ENCODE measurements around the gene PLXNC1.

The PLXNC1 gene

GRCh38 chr12:94147991-94148738, at the start of gene PLXNC1:
PLXNC1 (plus strand) TSS chr12:94148577; CDS start chr12:94148972, 395 bp downstream.
- peak; percentile 84 for DNase-seq (ENCODE audit: low spot score)

DNA sequence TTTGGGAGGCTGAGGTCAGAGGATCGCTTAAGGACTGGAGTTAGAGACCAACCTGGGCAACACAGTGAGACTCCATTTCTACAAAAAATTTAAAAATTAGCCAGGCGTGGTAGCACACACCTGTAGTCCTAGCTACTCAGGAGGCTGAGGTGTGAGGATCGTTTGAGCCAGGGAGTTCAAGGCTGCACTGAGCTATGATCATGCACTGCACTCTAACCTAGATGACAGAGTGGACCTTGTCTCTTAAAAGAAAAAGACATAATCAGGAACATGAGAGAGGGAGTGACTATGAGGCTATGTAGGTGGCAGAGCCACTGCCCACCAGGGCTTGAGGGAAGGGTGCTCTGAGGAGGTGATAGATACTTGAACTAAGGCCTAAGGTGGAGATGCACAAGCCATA, 49.2 kb upstream of the PLXNC1 start:
- no peak for DNase-seq (ENCODE audit: low spot score)

DNA sequence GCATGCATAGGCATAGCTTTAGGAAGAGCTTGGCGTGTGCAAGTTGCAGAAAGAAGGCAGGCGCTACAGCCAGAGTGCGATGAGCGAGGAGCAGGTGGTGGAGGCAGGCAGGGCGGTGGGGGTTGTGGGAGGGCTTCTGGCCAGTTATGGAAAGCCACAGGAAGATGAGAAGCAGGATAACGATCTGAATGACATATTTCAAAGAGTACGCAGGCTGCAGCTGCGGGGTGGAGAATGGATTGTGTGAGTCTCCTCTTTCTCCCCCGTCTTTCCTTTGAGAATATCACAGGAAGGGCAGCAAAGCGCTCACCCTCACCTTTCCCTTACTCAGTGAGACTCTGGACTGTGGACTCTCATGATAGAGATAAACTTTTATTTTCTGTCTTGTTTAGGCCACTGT, 48.7 kb upstream of the PLXNC1 start:
- no peak for DNase-seq (ENCODE audit: low spot score)

DNA sequence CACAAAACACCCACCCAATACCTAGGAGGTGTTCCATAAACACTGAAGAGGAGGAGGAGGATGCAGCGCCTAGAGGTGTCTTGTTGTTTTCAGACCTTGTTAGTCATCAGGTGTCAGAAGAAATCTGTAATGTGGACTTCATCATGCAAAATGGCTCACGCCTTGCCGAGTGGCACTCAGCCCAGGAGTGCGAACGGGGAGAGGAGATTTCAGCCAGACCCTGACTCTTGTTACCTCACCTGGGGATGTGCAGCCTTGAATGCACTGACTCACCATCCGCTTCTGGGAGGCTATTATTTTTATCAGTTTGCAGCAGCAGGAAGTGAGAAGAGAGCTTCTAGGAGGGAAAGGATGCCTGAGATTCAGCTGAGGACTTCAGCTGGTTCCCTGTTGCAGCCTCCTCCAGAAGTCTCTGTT, 48.2 kb upstream of the PLXNC1 start:
- DNase-seq (ENCODE audit: low spot score), result no peak

GRCh38 chr12:94100990-94101737, 47.2 kb upstream of the PLXNC1 start:
- peak; percentile 92 for DNase-seq (ENCODE audit: low spot score)

DNA sequence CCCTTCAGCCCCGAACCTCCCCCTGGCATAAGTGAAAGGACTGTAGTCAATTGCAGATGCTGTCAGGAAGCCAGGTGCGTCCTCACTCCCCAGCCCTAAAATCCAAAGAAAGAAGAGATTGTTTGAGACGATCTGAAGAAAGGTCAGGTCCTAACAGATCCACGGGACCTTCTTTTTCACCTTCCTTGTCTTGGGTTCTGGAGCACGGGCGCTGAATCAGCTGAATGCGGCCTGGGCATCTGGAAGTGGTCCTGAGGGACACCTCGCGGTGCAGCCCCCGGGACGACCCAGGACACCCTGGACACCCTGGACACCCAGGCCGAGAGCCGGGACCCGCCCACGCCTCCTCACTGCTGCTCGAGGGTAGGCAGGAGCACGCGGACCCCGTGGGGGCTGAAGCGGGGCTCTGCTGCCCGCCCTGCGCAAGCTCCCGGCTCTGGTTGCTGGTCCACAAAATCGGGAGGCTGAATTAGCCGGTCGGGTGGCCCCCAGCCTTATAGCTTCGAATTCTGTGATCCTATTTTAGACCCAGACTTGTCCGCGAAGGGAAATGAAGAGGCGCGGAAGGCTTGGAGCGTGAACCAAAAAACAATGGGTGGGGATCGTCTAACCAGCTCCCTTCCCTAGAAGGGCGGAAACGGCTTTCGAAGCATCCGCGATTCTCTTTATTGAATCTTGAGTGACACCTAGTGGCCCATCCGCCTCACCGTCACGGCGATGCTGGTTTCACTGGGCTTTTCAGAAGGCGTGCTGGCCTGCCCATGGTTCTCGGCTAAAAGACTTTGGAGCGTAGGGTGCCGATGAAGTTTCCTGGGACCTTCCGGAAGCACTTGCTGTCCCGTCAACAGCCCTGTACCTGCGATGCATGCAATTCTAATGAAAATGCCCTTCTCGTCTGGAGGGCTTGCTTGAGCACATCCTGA, 46.4 kb upstream of the PLXNC1 start:
- peak; percentile 91 for DNase-seq (ENCODE audit: low spot score)

DNA sequence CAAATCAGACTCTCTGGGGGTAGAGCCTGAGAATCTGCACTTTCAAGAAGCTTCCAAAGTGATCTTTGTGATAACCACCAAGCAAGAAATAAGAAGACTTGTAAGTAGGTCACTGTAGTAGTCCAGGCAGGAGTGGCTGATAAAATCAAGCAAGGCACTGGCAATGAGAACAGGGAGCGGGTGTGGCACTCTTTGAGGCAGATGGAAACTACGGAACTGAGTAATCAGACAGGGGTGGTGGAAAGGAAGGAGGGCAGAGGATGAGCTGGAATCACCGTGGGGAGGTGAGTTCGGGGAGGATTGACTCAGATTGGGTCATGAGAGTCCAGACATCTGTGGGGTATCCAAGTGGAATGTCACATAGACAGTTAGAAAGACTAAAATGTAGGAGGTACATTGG, 44.4 kb upstream of the PLXNC1 start:
- no peak for DNase-seq (ENCODE audit: low spot score)

- DNase-seq (ENCODE audit: low spot score), result no peak
These were observed 40.5 kb upstream of the PLXNC1 start for GRCh38 chr12:94107910-94108309.

DNA sequence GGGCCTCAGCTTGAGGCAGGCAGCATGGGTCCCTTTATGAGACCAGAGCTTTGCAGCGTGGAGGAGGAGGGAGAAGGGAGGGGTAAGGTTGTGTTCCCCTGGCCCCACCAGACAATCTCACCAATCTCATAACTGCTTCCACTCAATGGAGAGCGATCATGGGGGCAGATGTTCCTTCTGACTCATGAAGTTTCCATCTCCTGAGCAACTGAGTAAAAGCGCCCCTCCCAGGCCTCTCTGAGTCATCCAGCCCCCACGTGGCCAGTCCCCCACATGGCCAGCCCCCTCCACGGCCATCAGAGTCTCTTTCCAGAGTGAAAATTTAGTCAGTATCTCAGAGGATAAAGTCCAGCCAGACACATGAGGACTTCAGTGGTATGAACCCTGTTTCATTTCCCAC, 39.2 kb upstream of the PLXNC1 start:
- no peak for DNase-seq (ENCODE audit: low spot score)

GRCh38 chr12:94110258-94110657, 38.1 kb upstream of the PLXNC1 start:
- DNase-seq (ENCODE audit: low spot score), result no peak

GRCh38 chr12:94111302-94111701, 37.1 kb upstream of the PLXNC1 start:
- DNase-seq (ENCODE audit: low spot score), result no peak

- DNase-seq (ENCODE audit: low spot score), result no peak
These were observed 36.3 kb upstream of the PLXNC1 start for GRCh38 chr12:94112121-94112520.

DNA sequence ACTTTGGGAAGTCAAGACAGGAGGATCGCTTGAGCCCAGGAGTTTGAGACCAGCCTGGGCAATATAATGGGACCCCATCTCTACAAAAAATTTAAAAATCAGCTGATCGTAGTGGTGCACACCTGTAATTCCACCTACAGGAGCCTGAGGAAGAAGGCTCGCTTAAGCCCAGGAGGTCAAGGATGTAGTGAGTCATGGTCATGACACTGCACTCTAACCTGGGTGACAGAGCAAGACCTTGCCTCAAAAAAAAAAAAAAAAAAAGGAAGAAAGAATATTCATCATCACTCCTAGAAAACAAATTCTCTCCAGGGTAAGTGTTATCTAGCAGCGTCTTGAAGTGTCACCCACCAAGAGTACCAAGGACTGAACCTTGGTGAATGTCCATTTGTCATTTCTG, 34.2 kb upstream of the PLXNC1 start:
- DNase-seq (ENCODE audit: low spot score), result no peak

- DNase-seq (ENCODE audit: low spot score), result no peak
These were observed 32.2 kb upstream of the PLXNC1 start for GRCh38 chr12:94116191-94116590.

- no peak for DNase-seq (ENCODE audit: low spot score)
These were observed 26.5 kb upstream of the PLXNC1 start for GRCh38 chr12:94121886-94122285.

- DNase-seq (ENCODE audit: low spot score), result no peak
These were observed 25.8 kb upstream of the PLXNC1 start for GRCh38 chr12:94122591-94122990.

GRCh38 chr12:94123127-94123526, 25.2 kb upstream of the PLXNC1 start:
- no peak for DNase-seq (ENCODE audit: low spot score)

- no peak for DNase-seq (ENCODE audit: low spot score)
These were observed 22.3 kb upstream of the PLXNC1 start for GRCh38 chr12:94126067-94126466.

DNA sequence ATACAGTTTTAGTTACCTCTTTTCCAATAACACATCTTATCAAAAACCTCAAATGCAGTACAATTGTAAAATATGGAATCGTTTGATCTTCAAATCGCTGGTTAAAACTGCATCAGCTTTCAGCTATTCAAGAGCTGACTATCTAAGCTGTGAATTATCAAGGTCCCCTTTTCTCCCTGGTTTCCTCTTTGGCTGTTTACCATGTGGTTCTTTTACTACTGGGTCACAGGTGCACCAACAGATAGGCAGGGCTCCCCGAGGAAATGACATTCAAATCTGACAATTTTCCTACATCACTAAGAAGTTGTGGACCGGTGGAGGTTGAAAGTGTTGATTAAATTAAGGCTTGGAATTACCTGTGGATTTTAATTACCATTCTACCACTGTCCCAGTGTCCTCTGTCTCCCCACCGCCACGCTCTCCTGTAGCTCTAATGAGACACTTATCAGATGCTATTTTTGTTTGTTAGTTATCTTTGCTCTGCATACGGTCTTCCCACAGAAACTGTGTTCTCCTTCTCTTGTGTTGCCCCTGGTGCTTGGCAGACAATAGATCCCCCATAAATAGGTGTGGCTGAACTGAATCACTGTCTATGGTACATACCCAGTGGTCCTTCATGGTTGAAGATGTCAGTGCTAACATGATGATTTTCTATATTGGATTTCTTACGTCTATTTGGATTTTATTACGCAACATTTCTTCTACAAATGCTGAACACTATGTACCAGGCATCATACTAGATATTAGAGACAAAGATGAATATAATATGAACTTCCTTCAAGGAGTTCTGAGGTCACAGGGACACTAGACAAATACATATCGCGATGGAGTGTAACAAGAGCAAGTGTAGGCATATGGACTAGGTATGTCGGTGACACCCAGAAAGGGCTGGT, 20.9 kb upstream of the PLXNC1 start:
- no peak for DNase-seq (ENCODE audit: low spot score)

GRCh38 chr12:94128280-94128679, 20.1 kb upstream of the PLXNC1 start:
- DNase-seq (ENCODE audit: low spot score), result no peak
